ENCODE data around the gene LRRC40. TPM values are rescaled to one million over a fixed set of nuclear protein-coding genes. Genes with fewer than 3 reads are reported as not detected.

The LRRC40 gene
- 13.6 TPM for total RNA-seq

DNA sequence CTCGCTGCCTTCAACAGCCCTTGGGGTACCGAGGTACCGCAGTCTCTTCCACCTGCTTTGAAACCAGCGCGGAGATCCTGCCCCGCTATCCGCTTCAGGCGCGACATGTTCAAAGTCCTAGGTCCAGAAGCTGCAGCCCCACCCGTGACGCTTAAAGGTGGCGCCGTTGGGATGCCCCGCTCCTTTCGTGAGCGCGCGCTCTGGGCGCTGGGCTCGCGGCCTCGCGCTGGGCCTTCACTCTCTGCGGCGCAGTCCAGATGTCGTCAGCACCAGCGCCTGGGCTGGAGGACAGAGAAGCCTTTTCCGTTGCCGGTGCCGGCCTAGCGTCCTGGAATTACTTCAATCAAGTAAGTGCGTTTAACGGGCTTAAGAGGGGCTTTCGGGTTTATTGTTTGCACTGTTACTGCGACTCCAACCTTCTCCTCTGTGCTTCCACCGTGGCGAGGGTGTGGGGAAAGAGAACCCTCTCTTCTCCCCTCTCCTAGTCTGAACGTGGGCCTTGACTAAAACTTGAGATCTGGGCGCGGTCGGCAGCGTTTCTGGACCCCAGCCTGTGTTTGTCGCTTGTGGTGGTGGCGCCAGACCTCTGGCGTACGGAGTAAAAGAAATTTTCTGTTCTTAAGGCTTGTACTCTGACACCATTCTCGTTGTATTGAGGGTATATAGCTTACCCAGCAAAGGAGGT is at the start of gene LRRC40:
LRRC40 (minus strand) TSS at position 146 of the 685 bp plus-strand sequence; CDS start at position 107, 39 bp downstream.
- Histone ChIP-seq H3K27me3 (ENCODE audit: control insufficient read depth in 3 of 3, insufficient read depth in 3 of 3, low read length in 3 of 3) (no peaks in the 10 kb centered on the region), H3K27ac (ENCODE audit: low read depth, low read length) (peak within 1 kb of the TSS; percentile 97), H3K36me3 (ENCODE audit: control insufficient read depth in 3 of 3, insufficient read depth in 3 of 3, low read length in 3 of 3) (peaks cover 2 to 13% (median 4%) of the 10 kb centered on the region in 3 donors), H3K4me1 (ENCODE audit: control insufficient read depth in 3 of 3, insufficient read depth in 3 of 3, low read length in 3 of 3) (peaks cover 25 to 38% (median 36%) of the 10 kb centered on the region in 3 donors), H3K9me3 (ENCODE audit: control insufficient read depth in 3 of 3, low read length in 3 of 3) (no peaks in the 10 kb centered on the region), H3K4me3 (ENCODE audit: low read length in 3 of 3) (peak within 1 kb of the TSS; percentile 92 to 100 (median 98)), H3K9ac (ENCODE audit: low read depth in 1 of 3, low read length in 3 of 3) (peak within 1 kb of the TSS; percentile 96 to 100 (median 99))

- Histone ChIP-seq H3K27me3 (ENCODE audit: control insufficient read depth in 3 of 3, insufficient read depth in 3 of 3, low read length in 3 of 3) (no peaks in the 10 kb centered on the region), H3K4me1 (ENCODE audit: control insufficient read depth in 3 of 3, insufficient read depth in 3 of 3, low read length in 3 of 3) (no peaks in the 10 kb centered on the region), H3K9ac (ENCODE audit: low read depth in 1 of 3, low read length in 3 of 3) (no peak overlapping the region), H3K9me3 (ENCODE audit: control insufficient read depth in 3 of 3, low read length in 3 of 3) (no peaks in the 10 kb centered on the region), H3K27ac (ENCODE audit: low read depth, low read length) (no peak overlapping the region), H3K4me3 (ENCODE audit: low read length in 3 of 3) (no peak overlapping the region), H3K36me3 (ENCODE audit: control insufficient read depth in 3 of 3, insufficient read depth in 3 of 3, low read length in 3 of 3) (peaks cover 42 to 87% (median 73%) of the 10 kb centered on the region in 3 donors)
These were observed 43.4 kb upstream of the LRRC40 start for GRCh38 chr1:70248729-70249128.

GRCh38 chr1:70247768-70248167 is 42.4 kb upstream of the LRRC40 start:
- H3K4me3 ChIP-seq (ENCODE audit: low read length in 3 of 3): no peak overlapping the region
- no peak overlapping the region for H3K27ac ChIP-seq (ENCODE audit: low read depth, low read length)
- H3K4me1 ChIP-seq (ENCODE audit: control insufficient read depth in 3 of 3, insufficient read depth in 3 of 3, low read length in 3 of 3): no peaks in the 10 kb centered on the region
- H3K36me3 ChIP-seq (ENCODE audit: control insufficient read depth in 3 of 3, insufficient read depth in 3 of 3, low read length in 3 of 3): peaks cover 42 to 89% (median 75%) of the 10 kb centered on the region in 3 donors
- H3K9ac ChIP-seq (ENCODE audit: low read depth in 1 of 3, low read length in 3 of 3): no peak overlapping the region
- no peaks in the 10 kb centered on the region for H3K9me3 ChIP-seq (ENCODE audit: control insufficient read depth in 3 of 3, low read length in 3 of 3)
- no peaks in the 10 kb centered on the region for H3K27me3 ChIP-seq (ENCODE audit: control insufficient read depth in 3 of 3, insufficient read depth in 3 of 3, low read length in 3 of 3)

GRCh38 chr1:70247122-70247521 is 41.7 kb upstream of the LRRC40 start:
- Histone ChIP-seq H3K4me1 (ENCODE audit: control insufficient read depth in 3 of 3, insufficient read depth in 3 of 3, low read length in 3 of 3) (no peaks in the 10 kb centered on the region), H3K27me3 (ENCODE audit: control insufficient read depth in 3 of 3, insufficient read depth in 3 of 3, low read length in 3 of 3) (no peaks in the 10 kb centered on the region), H3K9ac (ENCODE audit: low read depth in 1 of 3, low read length in 3 of 3) (no peak overlapping the region), H3K4me3 (ENCODE audit: low read length in 3 of 3) (no peak overlapping the region), H3K27ac (ENCODE audit: low read depth, low read length) (no peak overlapping the region), H3K9me3 (ENCODE audit: control insufficient read depth in 3 of 3, low read length in 3 of 3) (no peaks in the 10 kb centered on the region), H3K36me3 (ENCODE audit: control insufficient read depth in 3 of 3, insufficient read depth in 3 of 3, low read length in 3 of 3) (peaks cover 47 to 90% (median 80%) of the 10 kb centered on the region in 3 donors)

DNA sequence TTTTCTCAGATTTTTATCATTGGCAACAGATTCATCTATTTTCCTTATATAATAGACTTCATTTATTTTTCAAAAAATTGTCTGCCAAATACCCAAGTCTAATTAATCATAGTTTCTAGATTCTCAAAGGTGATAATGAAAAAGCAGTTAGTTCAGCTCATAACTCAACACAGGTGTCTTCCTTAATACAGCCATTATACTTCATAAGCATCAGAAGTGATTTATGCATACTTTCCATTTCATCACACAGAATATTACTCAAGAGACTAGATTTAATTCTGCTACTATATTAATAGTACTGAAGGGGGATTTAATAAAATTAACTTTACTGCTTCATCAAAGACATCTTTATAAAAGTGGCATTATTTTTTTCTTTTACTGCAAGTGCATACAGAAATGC is 34.6 kb upstream of the LRRC40 start:
- Histone ChIP-seq H3K36me3 (ENCODE audit: control insufficient read depth in 3 of 3, insufficient read depth in 3 of 3, low read length in 3 of 3) (peaks cover 47 to 76% (median 76%) of the 10 kb centered on the region in 3 donors), H3K27ac (ENCODE audit: low read depth, low read length) (no peak overlapping the region), H3K4me1 (ENCODE audit: control insufficient read depth in 3 of 3, insufficient read depth in 3 of 3, low read length in 3 of 3) (no peaks in the 10 kb centered on the region), H3K27me3 (ENCODE audit: control insufficient read depth in 3 of 3, insufficient read depth in 3 of 3, low read length in 3 of 3) (no peaks in the 10 kb centered on the region), H3K4me3 (ENCODE audit: low read length in 3 of 3) (no peak overlapping the region), H3K9me3 (ENCODE audit: control insufficient read depth in 3 of 3, low read length in 3 of 3) (no peaks in the 10 kb centered on the region), H3K9ac (ENCODE audit: low read depth in 1 of 3, low read length in 3 of 3) (no peak overlapping the region)

GRCh38 chr1:70234733-70235132 is 29.4 kb upstream of the LRRC40 start:
- no peaks in the 10 kb centered on the region for H3K27me3 ChIP-seq (ENCODE audit: control insufficient read depth in 3 of 3, insufficient read depth in 3 of 3, low read length in 3 of 3)
- H3K9me3 ChIP-seq (ENCODE audit: control insufficient read depth in 3 of 3, low read length in 3 of 3): no peaks in the 10 kb centered on the region
- peaks cover 30 to 81% (median 60%) of the 10 kb centered on the region in 3 donors for H3K36me3 ChIP-seq (ENCODE audit: control insufficient read depth in 3 of 3, insufficient read depth in 3 of 3, low read length in 3 of 3)
- no peak overlapping the region for H3K27ac ChIP-seq (ENCODE audit: low read depth, low read length)
- H3K4me1 ChIP-seq (ENCODE audit: control insufficient read depth in 3 of 3, insufficient read depth in 3 of 3, low read length in 3 of 3): no peaks in the 10 kb centered on the region
- no peak overlapping the region for H3K4me3 ChIP-seq (ENCODE audit: low read length in 3 of 3)
- H3K9ac ChIP-seq (ENCODE audit: low read depth in 1 of 3, low read length in 3 of 3): no peak overlapping the region

GRCh38 chr1:70231475-70231874 is 26.1 kb upstream of the LRRC40 start:
- no peak overlapping the region for H3K4me3 ChIP-seq (ENCODE audit: low read length in 3 of 3)
- peaks cover 19 to 70% (median 46%) of the 10 kb centered on the region in 3 donors for H3K36me3 ChIP-seq (ENCODE audit: control insufficient read depth in 3 of 3, insufficient read depth in 3 of 3, low read length in 3 of 3)

DNA sequence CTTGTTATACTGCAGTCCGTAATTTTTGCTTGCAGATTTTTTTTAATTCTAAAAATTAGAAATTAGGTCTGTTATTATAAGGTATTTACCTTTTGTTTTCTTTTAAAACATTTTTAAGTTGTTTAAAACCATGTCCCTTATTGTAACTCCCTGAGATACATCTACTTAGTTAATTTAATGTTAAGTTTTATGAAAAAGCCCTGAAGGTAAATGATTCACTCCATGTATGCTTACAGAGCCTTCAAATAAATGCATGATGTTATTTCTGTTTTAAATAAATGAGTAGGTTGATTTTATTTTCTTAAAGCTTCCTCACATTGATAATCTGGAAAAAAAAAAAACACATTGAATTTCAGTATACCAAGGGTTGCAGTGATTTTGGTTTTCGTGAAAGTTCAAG is 23.3 kb upstream of the LRRC40 start:
- Histone ChIP-seq H3K27ac (ENCODE audit: low read depth, low read length) (no peak overlapping the region), H3K36me3 (ENCODE audit: control insufficient read depth in 3 of 3, insufficient read depth in 3 of 3, low read length in 3 of 3) (peaks cover 9 to 54% (median 34%) of the 10 kb centered on the region in 3 donors), H3K4me1 (ENCODE audit: control insufficient read depth in 3 of 3, insufficient read depth in 3 of 3, low read length in 3 of 3) (peaks cover 11 to 17% (median 14%) of the 10 kb centered on the region in 3 donors), H3K4me3 (ENCODE audit: low read length in 3 of 3) (no peak overlapping the region), H3K27me3 (ENCODE audit: control insufficient read depth in 3 of 3, insufficient read depth in 3 of 3, low read length in 3 of 3) (no peaks in the 10 kb centered on the region), H3K9ac (ENCODE audit: low read depth in 1 of 3, low read length in 3 of 3) (no peak overlapping the region), H3K9me3 (ENCODE audit: control insufficient read depth in 3 of 3, low read length in 3 of 3) (no peaks in the 10 kb centered on the region)

More at GRCh38 chr1:70231475-70231874, 26.1 kb upstream of the LRRC40 start:
- no peaks in the 10 kb centered on the region for H3K27me3 ChIP-seq (ENCODE audit: control insufficient read depth in 3 of 3, insufficient read depth in 3 of 3, low read length in 3 of 3)
- H3K27ac ChIP-seq (ENCODE audit: low read depth, low read length): no peak overlapping the region
- no peaks in the 10 kb centered on the region for H3K9me3 ChIP-seq (ENCODE audit: control insufficient read depth in 3 of 3, low read length in 3 of 3)
- H3K4me1 ChIP-seq (ENCODE audit: control insufficient read depth in 3 of 3, insufficient read depth in 3 of 3, low read length in 3 of 3): peaks cover 4 to 10% (median 8%) of the 10 kb centered on the region in 3 donors
- no peak overlapping the region for H3K9ac ChIP-seq (ENCODE audit: low read depth in 1 of 3, low read length in 3 of 3)

- Histone ChIP-seq H3K36me3 (ENCODE audit: control insufficient read depth in 3 of 3, insufficient read depth in 3 of 3, low read length in 3 of 3) (peaks cover 3 to 43% (median 38%) of the 10 kb centered on the region in 3 donors), H3K9me3 (ENCODE audit: control insufficient read depth in 3 of 3, low read length in 3 of 3) (no peaks in the 10 kb centered on the region), H3K27ac (ENCODE audit: low read depth, low read length) (no peak overlapping the region), H3K4me1 (ENCODE audit: control insufficient read depth in 3 of 3, insufficient read depth in 3 of 3, low read length in 3 of 3) (peaks cover 13 to 27% (median 21%) of the 10 kb centered on the region in 3 donors), H3K27me3 (ENCODE audit: control insufficient read depth in 3 of 3, insufficient read depth in 3 of 3, low read length in 3 of 3) (no peaks in the 10 kb centered on the region), H3K4me3 (ENCODE audit: low read length in 3 of 3) (no peak overlapping the region), H3K9ac (ENCODE audit: low read depth in 1 of 3, low read length in 3 of 3) (no peak overlapping the region)
These were observed 22.1 kb upstream of the LRRC40 start for GRCh38 chr1:70227439-70227838.

DNA sequence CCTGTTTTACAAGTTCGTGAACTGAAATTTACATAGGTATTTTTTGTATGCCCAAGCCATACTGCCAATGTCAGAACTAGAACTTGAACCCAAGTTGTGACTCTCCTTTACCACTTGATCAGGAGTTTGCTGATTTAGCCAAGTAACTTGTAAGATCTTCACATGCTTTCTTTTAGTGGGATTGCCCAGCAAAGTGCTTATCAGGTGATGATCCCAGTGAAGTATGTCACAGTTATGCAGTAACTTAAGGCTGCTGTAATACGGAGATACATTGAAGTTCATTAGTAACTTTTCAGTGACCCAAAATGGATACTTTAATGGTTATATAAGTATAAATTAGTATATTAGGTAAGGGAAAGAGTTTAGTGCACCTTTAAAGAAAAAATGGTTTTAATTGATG is 19.6 kb upstream of the LRRC40 start:
- peaks cover 3 to 21% (median 18%) of the 10 kb centered on the region in 3 donors for H3K36me3 ChIP-seq (ENCODE audit: control insufficient read depth in 3 of 3, insufficient read depth in 3 of 3, low read length in 3 of 3)

More for the DNA sequence above, 19.6 kb upstream of the LRRC40 start:
- H3K27ac ChIP-seq (ENCODE audit: low read depth, low read length): no peak overlapping the region
- no peak overlapping the region for H3K4me3 ChIP-seq (ENCODE audit: low read length in 3 of 3)
- no peaks in the 10 kb centered on the region for H3K27me3 ChIP-seq (ENCODE audit: control insufficient read depth in 3 of 3, insufficient read depth in 3 of 3, low read length in 3 of 3)
- peaks cover 19 to 30% (median 27%) of the 10 kb centered on the region in 3 donors for H3K4me1 ChIP-seq (ENCODE audit: control insufficient read depth in 3 of 3, insufficient read depth in 3 of 3, low read length in 3 of 3)
- peak overlapping the region in 1 of 3 donors; percentile 5 for H3K9ac ChIP-seq (ENCODE audit: low read depth in 1 of 3, low read length in 3 of 3)
- no peaks in the 10 kb centered on the region for H3K9me3 ChIP-seq (ENCODE audit: control insufficient read depth in 3 of 3, low read length in 3 of 3)
